Measurements from ENCODE around the gene DPH5. TPM values are rescaled to one million over a fixed set of nuclear protein-coding genes. Genes with fewer than 3 reads are reported as not detected.

Gene DPH5
- polyA plus RNA-seq, 1 of the 3 experiments (the other 2 are of a cell fraction): 36.6 TPM

GRCh38 chr1:100950781-100951180 is 74.8 kb downstream of the DPH5 start:
- Histone ChIP-seq H3K79me2 (ENCODE audit: insufficient read depth) (peaks cover 36% of the 10 kb centered on the region; the same call in 1 of the 2 replicates), H3F3A (replicated peaks; ENCODE audit: insufficient read depth) (peaks cover 8% of the 10 kb centered on the region), H3K9me2 (no peaks in the 10 kb centered on the region), H2AFZ (ENCODE audit: low read depth) (no peak overlapping the region), H3K4me3 (ENCODE audit: low read depth in 2 of 2, low read length in 1 of 2) (no peak overlapping the region), H4K20me1 (ENCODE audit: insufficient read depth) (no peaks in the 10 kb centered on the region; the same call in 1 of the 2 replicates), H3K9ac (no peak overlapping the region), H3K4me1 (ENCODE audit: control insufficient read depth in 1 of 2, insufficient read depth in 2 of 2, low read depth in 1 of 2, low read length in 1 of 2) (peaks cover 12 to 14% of the 10 kb centered on the region in 2 experiments; a peak in 3 of 4 replicates), H3K27me3 (ENCODE audit: insufficient read depth) (no peaks in the 10 kb centered on the region), H3K9me3 (no peaks in the 10 kb centered on the region), H3K27ac (ENCODE audit: low read depth in 2 of 2, low read length in 1 of 2) (no peak overlapping the region), H3K36me3 (replicated peaks in 1 of 2; ENCODE audit: control insufficient read depth in 1 of 2, insufficient read depth in 2 of 2, low read length in 1 of 2) (peaks cover 4 to 16% of the 10 kb centered on the region in 2 experiments), H3K4me2 (no peak overlapping the region)
- TF ChIP-seq FOSL2 (IDR thresholded peaks at IDR 0.05; ENCODE audit: borderline replicate concordance, low read depth) (no peak), TAF1 (IDR thresholded peaks at IDR 0.05; ENCODE audit: borderline replicate concordance, low read depth, low read length) (no peak), USF2 (IDR thresholded peaks at IDR 0.05; ENCODE audit: borderline replicate concordance, low read depth, low read length) (no peak), RAD21 (IDR thresholded peaks at IDR 0.05; ENCODE audit: low read length) (no peak), REST (IDR thresholded peaks at IDR 0.05; ENCODE audit: low read depth, low read length) (no peak), JUND (IDR thresholded peaks at IDR 0.05) (no peak), EP300 (IDR thresholded peaks at IDR 0.05; ENCODE audit: borderline replicate concordance in 1 of 2, low read depth in 1 of 2, low read length in 1 of 2) (no peak), USF1 (IDR thresholded peaks at IDR 0.05; ENCODE audit: borderline replicate concordance, low read depth) (no peak), RXRA (IDR thresholded peaks at IDR 0.05; ENCODE audit: borderline replicate concordance, low read depth) (no peak), NFIC (IDR thresholded peaks at IDR 0.05; ENCODE audit: borderline replicate concordance) (no peak), MEF2A (IDR thresholded peaks at IDR 0.05; ENCODE audit: borderline replicate concordance, low read depth) (no peak), SMC3 (IDR thresholded peaks at IDR 0.05; ENCODE audit: low read depth, low read length) (no peak), MAX (IDR thresholded peaks at IDR 0.05; ENCODE audit: low read depth) (no peak), POLR2AphosphoS5 (IDR thresholded peaks at IDR 0.05; ENCODE audit: low read depth, low read length) (no peak), RCOR1 (IDR thresholded peaks at IDR 0.05; ENCODE audit: low read length) (no peak), SIN3A (IDR thresholded peaks at IDR 0.05; ENCODE audit: borderline replicate concordance, low read depth, low read length) (no peak), CHD2 (IDR thresholded peaks at IDR 0.05; ENCODE audit: low read length, partially characterized antibody) (no peak), IRF3 (IDR thresholded peaks at IDR 0.05; ENCODE audit: low read depth, low read length) (no peak), EZH2phosphoT487 (IDR thresholded peaks at IDR 0.05; ENCODE audit: borderline replicate concordance, low read depth) (no peak)
- no peak for DNase-seq
- ChIA-PET POLR2A (no interaction called here), CTCF (interaction anchor here (0.9 to 2.1 kb wide), 3 partner anchors 21 to 337 kb away, joined by 3 to 9 read pairs (median 4); no protein-coding TSS in a partner anchor)
- 78% methylated on average over 4 of the region's 4 CpGs for WGBS (ENCODE audit: low lambda C conversion rate)

All from SK-N-SH (cell line).